ENCODE measurements around the gene ACHE.
A peak's percentile ranks its signal among the peaks of the same experiment; 100 is the strongest.
"Not testable (repeated sequence)": the region's sequence is repeated elsewhere in the genome, so short reads cannot be mapped to it uniquely, and the experiment has no call there.

Gene ACHE

DNA sequence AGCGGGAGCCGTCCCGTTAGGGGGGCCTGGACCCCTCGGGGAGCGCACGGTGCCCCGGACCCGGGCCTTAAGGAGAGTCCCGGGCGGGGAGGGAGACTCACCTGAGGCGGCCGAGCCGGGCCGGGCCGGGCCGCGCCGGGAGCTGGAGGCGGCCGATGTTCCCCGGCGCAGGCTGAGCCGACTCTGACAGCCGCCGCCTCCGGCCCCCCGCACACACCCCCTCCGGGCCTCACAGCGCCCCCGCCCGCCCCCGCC lies at the start of gene ACHE:
ACHE (minus strand) TSS at position 188 of the 255 bp plus-strand sequence. CDS start 1,656 bp downstream, outside the sequence.
- Histone ChIP-seq H3K27me3 (ENCODE audit: low read depth, low read length) (peaks cover 2% of the 10 kb centered on the region; the same call in 1 of the 2 replicates), H3K27ac (ENCODE audit: low read length) (no peak within 1 kb of the TSS), H3K9ac (ENCODE audit: low read length) (peak within 1 kb of the TSS; percentile 24; the same call in 1 of the 2 replicates), H2AFZ (ENCODE audit: low read depth, low read length) (peak within 1 kb of the TSS; percentile 29; the same call in 1 of the 2 replicates), H3K36me3 (replicated peaks; ENCODE audit: low read depth, low read length) (no peaks in the 10 kb centered on the region), H3K4me2 (ENCODE audit: low read length) (peak within 1 kb of the TSS; percentile 68), H3K4me3 (ENCODE audit: low read length) (peak within 1 kb of the TSS; percentile 68), H3K9me3 (ENCODE audit: insufficient read depth, low read length) (no peaks in the 10 kb centered on the region), H4K20me1 (ENCODE audit: insufficient read depth, low read length) (no peaks in the 10 kb centered on the region), H3K4me1 (ENCODE audit: low read length) (peaks cover 11% of the 10 kb centered on the region; the same call in 1 of the 2 replicates), H3K79me2 (ENCODE audit: low read length) (no peaks in the 10 kb centered on the region)
- TF ChIP-seq, protein P1, sequence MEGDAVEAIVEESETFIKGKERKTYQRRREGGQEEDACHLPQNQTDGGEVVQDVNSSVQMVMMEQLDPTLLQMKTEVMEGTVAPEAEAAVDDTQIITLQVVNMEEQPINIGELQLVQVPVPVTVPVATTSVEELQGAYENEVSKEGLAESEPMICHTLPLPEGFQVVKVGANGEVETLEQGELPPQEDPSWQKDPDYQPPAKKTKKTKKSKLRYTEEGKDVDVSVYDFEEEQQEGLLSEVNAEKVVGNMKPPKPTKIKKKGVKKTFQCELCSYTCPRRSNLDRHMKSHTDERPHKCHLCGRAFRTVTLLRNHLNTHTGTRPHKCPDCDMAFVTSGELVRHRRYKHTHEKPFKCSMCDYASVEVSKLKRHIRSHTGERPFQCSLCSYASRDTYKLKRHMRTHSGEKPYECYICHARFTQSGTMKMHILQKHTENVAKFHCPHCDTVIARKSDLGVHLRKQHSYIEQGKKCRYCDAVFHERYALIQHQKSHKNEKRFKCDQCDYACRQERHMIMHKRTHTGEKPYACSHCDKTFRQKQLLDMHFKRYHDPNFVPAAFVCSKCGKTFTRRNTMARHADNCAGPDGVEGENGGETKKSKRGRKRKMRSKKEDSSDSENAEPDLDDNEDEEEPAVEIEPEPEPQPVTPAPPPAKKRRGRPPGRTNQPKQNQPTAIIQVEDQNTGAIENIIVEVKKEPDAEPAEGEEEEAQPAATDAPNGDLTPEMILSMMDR (IDR thresholded peaks at IDR 0.05; ENCODE audit: low read depth, low read length) = no peak
- no peak for TF ChIP-seq EZH2phosphoT487 (IDR thresholded peaks at IDR 0.05; ENCODE audit: low read depth)

DNA sequence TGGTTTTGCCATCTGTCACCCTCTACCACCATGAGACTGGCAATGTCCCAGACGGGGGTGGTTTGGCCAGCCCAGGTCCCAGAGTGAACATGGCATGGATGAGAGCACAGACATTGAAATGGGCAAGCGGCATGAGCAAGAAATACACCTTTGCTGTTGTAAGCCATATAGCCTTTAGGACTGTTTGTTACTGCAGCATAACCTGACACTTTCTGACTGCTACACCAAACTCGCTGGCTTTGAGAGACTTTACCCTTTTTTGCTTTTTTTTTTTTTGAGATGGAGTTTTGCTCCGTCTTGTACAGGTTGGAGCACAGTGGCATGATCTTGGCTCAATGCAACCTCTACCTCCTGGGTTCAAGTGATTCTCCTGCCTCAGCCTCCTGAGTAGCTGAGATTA lies 48.5 kb upstream of the ACHE start:
- Histone ChIP-seq H3K4me1 (ENCODE audit: low read length) (no peaks in the 10 kb centered on the region), H3K79me2 (ENCODE audit: low read length) (no peaks in the 10 kb centered on the region), H3K9ac (ENCODE audit: low read length) (no peak overlapping the region), H3K9me3 (ENCODE audit: insufficient read depth, low read length) (no peaks in the 10 kb centered on the region), H3K4me2 (ENCODE audit: low read length) (no peak overlapping the region), H4K20me1 (ENCODE audit: insufficient read depth, low read length) (no peaks in the 10 kb centered on the region), H3K36me3 (replicated peaks; ENCODE audit: low read depth, low read length) (no peaks in the 10 kb centered on the region), H3K27me3 (ENCODE audit: low read depth, low read length) (0 out of 2 replicates have a peak, but pooled peaks cover 5% of the 10 kb centered on the region), H2AFZ (ENCODE audit: low read depth, low read length) (no peak overlapping the region), H3K27ac (ENCODE audit: low read length) (no peak overlapping the region), H3K4me3 (ENCODE audit: low read length) (no peak overlapping the region)
- TF ChIP-seq EZH2phosphoT487 (IDR thresholded peaks at IDR 0.05; ENCODE audit: low read depth) = no peak
- TF ChIP-seq, protein P1 (IDR thresholded peaks at IDR 0.05; ENCODE audit: low read depth, low read length) = no peak

DNA sequence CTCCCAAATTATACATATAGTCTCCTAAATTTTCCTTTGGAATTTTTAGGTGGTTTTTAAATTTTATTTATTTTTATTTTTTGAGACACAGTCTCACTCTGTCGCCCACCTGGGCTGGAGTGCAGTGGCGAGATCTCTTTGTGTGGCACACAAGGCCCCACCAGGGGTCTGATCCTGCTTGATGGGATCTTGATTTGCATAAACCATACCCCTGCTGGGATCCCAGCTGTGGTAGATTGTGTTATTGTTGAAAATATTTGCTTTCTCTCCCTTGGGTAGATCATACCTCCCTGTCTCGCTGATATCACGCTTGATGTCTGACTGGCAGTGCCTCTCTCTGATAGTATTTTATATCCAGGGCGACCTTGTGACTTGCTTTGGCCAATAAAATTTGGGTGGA lies 48.0 kb upstream of the ACHE start:
- Histone ChIP-seq H3K27me3 (ENCODE audit: low read depth, low read length) (0 out of 2 replicates have a peak, but pooled peaks cover 5% of the 10 kb centered on the region), H3K27ac (ENCODE audit: low read length) (no peak overlapping the region), H3K36me3 (replicated peaks; ENCODE audit: low read depth, low read length) (no peaks in the 10 kb centered on the region), H3K9me3 (ENCODE audit: insufficient read depth, low read length) (no peaks in the 10 kb centered on the region), H3K4me2 (ENCODE audit: low read length) (no peak overlapping the region), H3K79me2 (ENCODE audit: low read length) (no peaks in the 10 kb centered on the region), H4K20me1 (ENCODE audit: insufficient read depth, low read length) (no peaks in the 10 kb centered on the region), H3K4me3 (ENCODE audit: low read length) (no peak overlapping the region), H2AFZ (ENCODE audit: low read depth, low read length) (no peak overlapping the region), H3K4me1 (ENCODE audit: low read length) (no peaks in the 10 kb centered on the region), H3K9ac (ENCODE audit: low read length) (no peak overlapping the region)
- TF ChIP-seq EZH2phosphoT487 (IDR thresholded peaks at IDR 0.05; ENCODE audit: low read depth) = no peak
- TF ChIP-seq, protein P1 (IDR thresholded peaks at IDR 0.05; ENCODE audit: low read depth, low read length) = no peak

DNA sequence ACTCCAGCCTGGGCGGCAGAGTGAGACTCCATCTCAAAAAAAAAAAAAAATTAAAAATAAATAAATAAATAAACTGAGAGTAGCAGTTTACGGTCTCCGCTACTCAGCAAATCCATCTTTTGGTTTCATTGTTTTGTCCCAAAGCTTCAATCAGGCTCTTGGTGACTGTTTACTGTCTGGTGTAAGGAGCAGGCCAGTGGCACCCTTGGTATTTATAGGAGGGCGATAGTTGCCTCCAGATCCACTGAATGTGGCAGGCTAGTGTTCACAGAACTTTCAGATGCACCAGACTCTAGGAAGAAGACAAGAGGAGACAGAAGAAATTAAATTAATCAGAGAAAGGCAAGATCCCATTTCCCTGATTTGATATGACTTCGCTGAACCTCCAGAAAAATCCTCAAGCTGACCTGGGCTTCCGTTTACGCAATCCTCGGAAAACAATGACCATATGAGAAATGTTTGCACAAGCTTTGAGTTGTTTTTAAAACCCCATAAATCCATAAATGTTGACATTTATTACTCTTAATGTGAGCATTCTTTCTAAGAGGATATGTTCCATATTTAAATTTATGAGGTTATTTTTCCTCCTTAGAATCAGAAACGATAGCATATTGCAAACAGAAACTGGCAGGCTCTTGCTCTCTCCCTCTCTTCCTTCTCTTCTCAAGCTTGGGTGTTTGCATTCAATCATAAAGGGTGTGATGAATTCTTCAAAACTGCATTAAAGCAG lies 46.5 kb upstream of the ACHE start:
- Histone ChIP-seq H2AFZ (ENCODE audit: low read depth, low read length) (no peak overlapping the region), H3K36me3 (replicated peaks; ENCODE audit: low read depth, low read length) (no peaks in the 10 kb centered on the region), H3K4me3 (ENCODE audit: low read length) (no peak overlapping the region), H3K27ac (ENCODE audit: low read length) (no peak overlapping the region), H3K9me3 (ENCODE audit: insufficient read depth, low read length) (no peaks in the 10 kb centered on the region), H3K27me3 (ENCODE audit: low read depth, low read length) (0 out of 2 replicates have a peak, but pooled peaks cover 5% of the 10 kb centered on the region), H3K79me2 (ENCODE audit: low read length) (no peaks in the 10 kb centered on the region), H4K20me1 (ENCODE audit: insufficient read depth, low read length) (no peaks in the 10 kb centered on the region), H3K9ac (ENCODE audit: low read length) (no peak overlapping the region), H3K4me1 (ENCODE audit: low read length) (no peaks in the 10 kb centered on the region), H3K4me2 (ENCODE audit: low read length) (no peak overlapping the region)
- TF ChIP-seq, protein P1 (IDR thresholded peaks at IDR 0.05; ENCODE audit: low read depth, low read length) = no peak
- TF ChIP-seq EZH2phosphoT487 (IDR thresholded peaks at IDR 0.05; ENCODE audit: low read depth) = no peak

DNA sequence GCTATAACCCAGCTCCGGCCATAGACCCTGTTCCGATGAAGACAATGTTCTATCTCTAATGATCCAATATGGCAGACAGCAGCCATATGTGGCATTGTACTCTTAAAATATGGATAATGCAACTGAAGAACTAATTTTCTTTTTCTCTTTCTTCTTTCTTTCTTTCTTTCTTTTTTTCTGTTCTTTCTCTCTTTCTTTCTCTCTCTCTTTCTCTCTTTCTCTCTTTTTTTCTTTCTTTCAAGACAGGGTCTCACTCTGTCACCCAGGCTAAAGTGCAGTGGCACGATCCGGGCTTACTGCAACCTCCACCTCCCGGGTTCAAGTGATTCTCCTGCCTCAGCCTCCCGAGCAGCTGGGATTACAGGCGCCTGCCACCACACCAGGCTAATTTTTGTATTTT lies 40.5 kb upstream of the ACHE start:
- not testable (repeated sequence) for H3K27me3 ChIP-seq (ENCODE audit: low read depth, low read length); H3K36me3 ChIP-seq (replicated peaks; ENCODE audit: low read depth, low read length); H3K9me3 ChIP-seq (ENCODE audit: insufficient read depth, low read length); H3K4me3 ChIP-seq (ENCODE audit: low read length); H3K27ac ChIP-seq (ENCODE audit: low read length); H3K79me2 ChIP-seq (ENCODE audit: low read length); H3K9ac ChIP-seq (ENCODE audit: low read length); H3K4me2 ChIP-seq (ENCODE audit: low read length); H2AFZ ChIP-seq (ENCODE audit: low read depth, low read length); H4K20me1 ChIP-seq (ENCODE audit: insufficient read depth, low read length); H3K4me1 ChIP-seq (ENCODE audit: low read length)

DNA sequence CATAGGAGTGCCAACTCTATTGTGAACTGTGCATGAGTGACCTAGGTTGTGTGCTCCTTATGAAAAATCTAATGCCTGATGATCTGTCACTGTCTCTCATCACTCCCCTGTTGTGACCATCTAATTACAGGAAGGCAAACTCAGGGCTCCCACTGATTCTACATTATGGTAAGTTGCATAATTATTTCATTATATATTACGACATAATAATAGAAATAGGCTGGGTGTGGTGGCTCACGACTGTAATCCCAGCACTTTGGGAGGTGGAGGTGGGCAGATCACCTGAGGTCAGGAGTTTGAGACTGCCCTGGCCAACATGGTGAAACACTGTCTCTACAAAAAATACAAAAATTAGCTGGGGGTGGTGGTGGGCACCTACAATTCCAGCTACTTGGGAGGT lies 39.7 kb upstream of the ACHE start:
- not testable (repeated sequence) for H3K9ac ChIP-seq (ENCODE audit: low read length); H4K20me1 ChIP-seq (ENCODE audit: insufficient read depth, low read length); H3K9me3 ChIP-seq (ENCODE audit: insufficient read depth, low read length); H2AFZ ChIP-seq (ENCODE audit: low read depth, low read length); H3K4me2 ChIP-seq (ENCODE audit: low read length); H3K79me2 ChIP-seq (ENCODE audit: low read length); H3K36me3 ChIP-seq (replicated peaks; ENCODE audit: low read depth, low read length); H3K27me3 ChIP-seq (ENCODE audit: low read depth, low read length); H3K4me1 ChIP-seq (ENCODE audit: low read length); H3K27ac ChIP-seq (ENCODE audit: low read length); H3K4me3 ChIP-seq (ENCODE audit: low read length)

All from OCI-LY3 (cell line).